Measurements from ENCODE around the gene INA.
A peak's percentile ranks its signal among the peaks of the same experiment; 100 is the strongest.

Gene INA

GRCh38 chr10:103276251-103276895, 565 bp upstream of the INA start:
- DNase-seq: no peak

DNA sequence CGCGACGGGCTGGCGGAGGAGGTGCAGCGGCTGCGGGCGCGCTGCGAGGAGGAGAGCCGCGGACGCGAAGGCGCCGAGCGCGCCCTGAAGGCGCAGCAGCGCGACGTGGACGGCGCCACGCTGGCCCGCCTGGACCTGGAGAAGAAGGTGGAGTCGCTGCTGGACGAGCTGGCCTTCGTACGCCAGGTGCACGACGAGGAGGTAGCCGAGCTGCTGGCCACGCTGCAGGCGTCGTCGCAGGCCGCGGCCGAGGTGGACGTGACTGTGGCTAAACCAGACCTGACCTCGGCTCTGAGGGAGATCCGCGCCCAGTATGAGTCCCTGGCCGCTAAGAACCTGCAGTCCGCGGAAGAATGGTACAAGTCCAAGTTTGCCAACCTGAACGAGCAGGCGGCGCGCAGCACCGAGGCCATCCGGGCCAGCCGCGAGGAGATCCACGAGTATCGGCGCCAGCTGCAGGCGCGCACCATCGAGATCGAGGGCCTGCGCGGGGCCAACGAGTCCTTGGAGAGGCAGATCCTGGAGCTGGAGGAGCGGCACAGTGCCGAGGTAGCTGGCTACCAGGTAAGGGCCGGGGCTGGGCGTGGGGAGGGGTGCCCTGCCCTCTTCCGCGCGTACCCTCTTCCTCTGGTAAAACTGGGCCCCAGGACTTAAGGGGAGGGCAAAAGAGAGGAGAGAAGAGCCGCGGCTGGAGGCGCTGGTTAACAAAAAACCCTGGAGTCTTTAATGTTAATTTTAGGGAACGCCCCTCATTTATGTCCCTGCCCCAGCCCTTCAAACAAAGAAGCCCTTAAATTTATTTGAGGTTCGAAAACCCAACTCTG, 987 bp downstream of the INA start:
- DNase-seq: peak; percentile 10

DNA sequence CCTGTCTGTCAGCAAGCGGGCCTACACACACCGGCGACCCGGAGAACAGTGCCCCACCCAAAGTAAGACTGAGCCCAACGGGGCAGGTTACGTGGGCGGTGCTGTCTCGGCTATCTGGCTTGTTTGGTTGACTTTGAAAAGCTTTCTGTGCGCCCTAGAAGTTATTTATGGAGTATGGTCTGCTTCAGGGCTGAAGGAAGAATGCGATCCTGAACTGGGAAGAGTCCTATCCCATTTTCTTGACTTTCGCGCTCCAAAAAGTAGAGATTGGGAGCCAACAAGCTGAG, 1.5 kb downstream of the INA start:
- DNase-seq: no peak

DNA sequence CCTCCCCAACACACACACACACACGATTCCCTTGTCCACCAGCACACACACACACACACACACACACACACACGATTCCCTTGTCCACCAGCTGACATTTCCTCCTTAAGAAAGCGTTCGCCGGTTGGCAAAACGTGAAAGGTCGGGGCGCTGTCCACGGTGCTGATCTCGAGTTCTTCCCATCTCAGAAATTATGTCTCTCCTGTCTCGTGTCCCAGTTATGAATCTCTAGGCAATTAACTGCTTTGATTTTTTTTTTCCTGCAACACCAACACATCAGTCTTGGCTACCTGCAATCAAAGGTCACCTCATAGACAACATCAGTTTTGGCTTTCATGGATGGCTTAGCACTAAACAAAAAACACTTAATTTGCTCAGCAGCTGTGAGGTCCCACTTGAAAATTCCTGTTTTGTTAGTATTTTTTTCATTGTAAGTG, 1.9 kb downstream of the INA start:
- peak; percentile 38 for DNase-seq

- DNase-seq: no peak
Observed at GRCh38 chr10:103280031-103280430, 3.1 kb downstream of the INA start.

DNA sequence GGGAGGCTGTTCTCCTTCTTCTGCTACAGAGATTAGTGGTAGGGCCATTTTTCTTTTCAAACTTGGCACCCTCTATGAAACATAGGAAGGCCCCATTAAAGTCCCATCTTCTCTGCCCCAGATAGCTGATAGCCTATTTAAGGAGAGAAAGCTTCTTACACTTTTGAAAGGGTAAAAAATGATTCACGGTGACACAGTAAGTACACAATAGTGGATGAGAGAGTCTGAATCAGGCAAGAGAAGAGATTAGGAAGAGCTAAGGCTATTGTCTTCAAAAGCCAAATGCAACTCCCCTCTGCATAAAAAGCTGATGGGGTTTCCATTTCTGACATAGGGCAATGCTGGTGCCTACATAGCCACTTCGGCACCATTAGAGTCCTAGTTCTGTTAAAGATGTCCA, 3.6 kb downstream of the INA start:
- DNase-seq: no peak

DNA sequence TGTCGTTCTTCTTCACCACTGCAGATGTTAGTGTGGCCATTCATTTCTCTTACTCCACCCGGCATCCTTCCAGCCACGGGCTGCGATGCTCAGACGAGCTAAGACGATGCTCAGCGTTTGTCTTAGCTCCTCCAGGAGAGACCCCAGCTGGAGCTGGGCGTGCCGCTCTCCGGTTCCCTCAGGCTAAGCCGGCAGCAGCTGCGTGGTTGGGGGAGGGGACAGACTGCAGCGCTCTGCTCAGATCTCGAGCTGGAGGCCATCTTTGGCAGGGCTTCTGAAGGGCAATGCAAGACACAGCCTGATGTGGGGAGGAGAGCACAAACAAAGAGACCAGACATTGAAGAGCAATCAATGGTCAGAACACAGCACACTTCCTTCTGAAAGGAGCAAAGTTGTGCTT, 4.8 kb downstream of the INA start:
- no peak for DNase-seq

DNA sequence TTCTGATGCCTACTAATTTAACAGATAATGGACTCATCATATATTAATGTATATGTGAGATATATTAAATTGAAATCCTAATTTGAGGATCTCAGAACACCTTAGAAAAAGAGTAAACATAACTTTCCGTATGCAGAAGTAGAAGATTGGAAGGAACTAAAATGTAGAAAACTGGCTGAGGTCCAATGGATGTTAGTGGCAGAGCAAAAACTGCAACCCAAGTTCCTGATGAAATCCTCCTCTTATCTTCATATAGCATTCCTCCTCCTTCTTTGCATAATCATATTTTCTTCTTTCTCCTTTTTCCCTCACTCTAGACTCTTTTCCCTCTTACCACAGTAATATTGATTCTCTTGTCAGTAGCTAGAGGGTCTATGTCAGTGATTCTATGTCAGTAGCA, 6.0 kb downstream of the INA start:
- no peak for DNase-seq

DNA sequence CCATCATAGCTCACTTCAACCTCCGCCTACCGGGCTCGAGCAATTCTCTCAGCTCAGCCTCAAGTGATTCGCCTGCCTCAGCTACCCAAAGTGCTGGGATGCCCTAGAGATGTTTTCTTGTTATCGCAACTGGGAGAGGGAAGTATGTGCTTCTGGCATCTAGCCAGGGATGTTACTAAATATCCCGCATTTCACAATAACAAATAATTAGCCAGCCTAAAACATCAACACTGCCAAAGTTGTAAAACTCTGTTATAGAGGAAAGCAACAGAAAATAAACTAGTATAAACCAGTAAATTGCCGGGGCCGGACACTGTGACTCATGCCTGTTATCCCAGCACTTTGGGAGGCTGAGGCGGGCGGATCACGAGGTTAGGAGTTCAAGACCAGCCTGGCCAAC, 7.2 kb downstream of the INA start:
- DNase-seq: no peak

DNA sequence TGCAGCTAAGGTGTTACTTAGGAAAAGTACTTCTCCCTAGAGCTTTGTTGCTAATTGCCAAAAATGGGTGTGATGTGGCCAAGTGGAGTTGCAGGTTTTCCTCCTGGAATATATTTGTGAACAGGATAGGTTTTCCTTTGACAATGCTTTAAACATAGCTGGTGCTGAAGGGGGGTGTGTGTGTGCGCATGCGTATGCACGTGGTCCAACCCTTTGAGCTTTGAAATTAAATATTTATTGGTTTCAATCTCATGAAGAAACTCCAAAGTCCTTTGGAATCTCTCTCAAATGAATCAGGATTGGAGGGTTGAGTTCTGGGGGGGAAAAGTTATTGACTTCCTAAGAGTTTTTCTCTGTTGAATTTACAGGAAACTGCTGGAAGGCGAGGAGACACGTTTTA, 11.1 kb downstream of the INA start:
- DNase-seq: no peak

- no peak for DNase-seq
Observed at GRCh38 chr10:103291588-103291987, 14.7 kb downstream of the INA start.

- no peak for DNase-seq
Observed at GRCh38 chr10:103295374-103296015, 18.6 kb downstream of the INA start.

DNA sequence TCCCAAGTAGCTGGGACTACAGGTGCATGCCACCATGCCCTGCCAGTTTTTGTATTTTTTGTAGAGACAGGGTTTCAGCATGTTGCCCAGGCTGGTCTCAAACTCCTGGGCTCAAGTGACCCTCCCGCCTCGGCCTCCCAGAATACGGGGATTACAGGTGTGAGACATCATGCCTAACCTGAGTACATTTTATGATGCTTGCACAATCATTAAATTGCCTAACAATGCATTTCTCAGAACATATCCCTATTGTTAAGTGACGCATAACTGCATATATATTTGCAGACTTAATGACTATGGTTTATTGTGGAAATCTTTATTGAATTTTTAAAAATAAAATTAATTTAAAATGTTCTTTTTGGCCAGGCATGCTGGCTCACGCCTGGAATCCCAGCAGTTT, 30.7 kb downstream of the INA start:
- DNase-seq: no peak

DNA sequence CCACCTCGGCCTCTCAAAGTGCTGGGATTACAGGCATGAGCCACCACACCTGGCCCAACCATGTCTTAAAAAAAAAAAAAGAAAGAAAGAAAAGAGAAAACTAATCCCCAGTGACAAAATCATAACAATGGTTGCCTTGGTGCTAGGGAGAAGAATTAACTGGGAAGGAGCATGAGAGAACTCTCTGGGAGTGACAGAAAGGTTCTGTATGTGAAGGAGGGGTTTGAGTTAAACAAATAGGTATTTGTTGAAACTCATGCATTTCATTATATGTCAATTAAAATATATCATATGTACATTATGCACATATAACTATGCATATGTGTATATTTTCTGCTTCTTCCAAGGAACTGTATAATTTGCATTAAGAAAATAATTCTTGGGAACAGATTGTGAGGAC, 33.3 kb downstream of the INA start:
- DNase-seq: no peak

DNA sequence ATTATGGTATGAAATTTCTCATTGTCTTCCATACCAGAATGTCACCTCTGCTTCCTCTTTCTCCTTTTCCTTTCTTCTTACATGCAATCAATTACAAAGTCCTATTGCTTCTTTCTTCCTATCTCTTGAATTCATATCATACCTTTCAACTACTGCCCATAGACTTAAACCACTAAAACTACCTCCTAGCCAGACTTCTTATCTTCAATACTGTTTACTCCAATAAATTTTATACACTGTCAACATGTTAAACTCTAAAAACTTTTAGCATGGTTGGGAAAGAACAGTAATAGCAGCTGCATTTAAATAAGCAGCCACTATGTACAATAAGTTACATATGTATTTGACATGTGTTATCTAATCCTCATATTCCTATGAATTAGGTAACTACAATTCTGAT, 39.1 kb downstream of the INA start:
- no peak for DNase-seq

DNA sequence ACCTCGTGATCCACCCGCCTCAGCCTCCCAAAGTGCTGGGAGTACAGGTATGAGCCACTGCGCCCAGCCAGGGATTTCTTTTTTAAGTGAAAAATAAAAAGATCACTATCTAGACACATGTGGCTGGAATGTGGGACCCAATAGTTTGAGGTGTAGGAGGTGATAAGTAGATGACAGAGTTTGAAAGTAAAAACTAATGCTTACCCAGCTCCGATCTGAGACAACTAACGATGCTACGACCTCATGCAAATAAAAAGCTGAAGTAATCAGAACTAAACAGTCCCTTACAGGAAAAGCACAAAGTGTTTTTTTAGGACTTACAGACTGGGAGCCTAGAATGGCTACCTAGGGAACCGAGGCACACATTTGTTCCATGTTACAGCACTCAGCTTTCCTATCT, 51.0 kb downstream of the INA start:
- no peak for DNase-seq

- DNase-seq: no peak
Observed at GRCh38 chr10:103333934-103334520, 57.1 kb downstream of the INA start.

- DNase-seq: no peak
Observed at GRCh38 chr10:103334567-103334966, 57.6 kb downstream of the INA start.

GRCh38 chr10:103336370-103336769, 59.4 kb downstream of the INA start:
- DNase-seq: no peak
